Activated B cell treated with CpG ODN at 0.5 μM for 24 hours (primary cell): ENCODE results near the gene WWOX. TPM values are rescaled to one million over a fixed set of nuclear protein-coding genes. Genes with fewer than 3 reads are reported as not detected.

Source experiments
- ATAC-seq: fragments of 200-7000 bp; cut with Tn5 transposase; one replicate; pipeline ENCODE4 v1.10.0; 2021; ENCODE audit warnings: low read depth, mild to moderate bottlenecking, moderate library complexity
- CTCF ChIA-PET: fragments of 350-600 bp; sonication (Branson Sonifier 250); formaldehyde crosslinking; loops from one replicate; lab custom pipeline; 2021; ENCODE audit warnings: antibody characterized with exemption; lab: Charles Lee
- POLR2A ChIA-PET: fragments of 350-600 bp; sonication (Branson Sonifier 250); formaldehyde crosslinking; loops from one replicate; lab custom pipeline; 2021; ENCODE audit warnings: antibody characterized with exemption; lab: Charles Lee
- DNase-seq: peaks from one replicate; pipeline ENCODE4 v3.0.0; 2022
- H3K27ac Mint-ChIP-seq: one replicate; pipeline ENCODE4 v1.8.0; 2020; ENCODE audit warnings: mixed read lengths
- H3K27me3 Mint-ChIP-seq: one replicate; pipeline ENCODE4 v1.8.0; 2021; ENCODE audit warnings: mixed read lengths
- H3K36me3 Mint-ChIP-seq: one replicate; pipeline ENCODE4 v1.8.0; 2021; ENCODE audit warnings: low read depth, mixed read lengths
- H3K4me1 Mint-ChIP-seq: one replicate; pipeline ENCODE4 v1.8.0; 2021; ENCODE audit warnings: mixed read lengths
- H3K4me3 Mint-ChIP-seq: one replicate; pipeline ENCODE4 v1.8.0; 2020; ENCODE audit warnings: mild to moderate bottlenecking, mixed read lengths
- H3K9me3 Mint-ChIP-seq: one replicate; pipeline ENCODE4 v1.8.0; 2020; ENCODE audit warnings: mixed read lengths
- intact Hi-C: fragments of 100-400 bp; cut with micrococcal nuclease; formaldehyde crosslinking; loops from one replicate; pipeline ENCODE4 v1.15.1; 2024
- total RNA-seq: library from RNA; stranded (reverse); gene quantifications from 2 replicates; pipeline ENCODE4 v1.2.3, GENCODE V29; 2022
- TF ChIP-seq, protein P1 (sequence below): fragments of 200-600 bp; IDR thresholded peaks from one replicate; pipeline ENCODE4 v1.8.0; 2022; ENCODE audit warnings: antibody characterized with exemption, mild to moderate bottlenecking

The WWOX gene
- total RNA-seq, 1 donor from 2014 or later: 22.6 TPM

DNA sequence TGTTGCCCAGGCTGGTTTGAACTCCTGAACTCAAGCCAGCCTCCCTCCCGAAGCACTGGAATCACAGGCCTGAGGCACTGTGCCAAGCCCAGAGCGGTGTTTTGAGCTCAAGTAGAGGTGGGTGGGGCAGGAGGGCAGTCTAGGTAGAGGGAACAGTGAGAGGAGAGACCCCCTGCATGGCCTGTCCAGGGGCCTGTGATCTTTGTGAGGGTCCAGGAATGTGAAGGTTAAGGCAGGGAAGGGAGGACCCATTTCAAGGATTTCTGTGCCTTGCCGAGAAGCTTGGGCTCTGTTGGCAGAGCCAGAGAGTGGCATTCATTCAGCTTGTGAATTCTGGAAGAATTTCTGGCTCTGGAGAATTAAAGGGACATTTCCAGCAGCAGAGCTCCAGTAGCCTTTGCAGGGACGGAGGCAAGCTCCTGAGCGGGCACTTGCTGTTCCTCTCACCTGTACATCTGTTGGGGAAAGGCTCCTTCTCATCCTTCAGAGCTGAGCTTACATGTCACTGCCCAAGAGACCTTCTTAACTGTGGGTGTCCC lies 2.7 kb downstream of the WWOX start:
- TF ChIP-seq, protein P1, sequence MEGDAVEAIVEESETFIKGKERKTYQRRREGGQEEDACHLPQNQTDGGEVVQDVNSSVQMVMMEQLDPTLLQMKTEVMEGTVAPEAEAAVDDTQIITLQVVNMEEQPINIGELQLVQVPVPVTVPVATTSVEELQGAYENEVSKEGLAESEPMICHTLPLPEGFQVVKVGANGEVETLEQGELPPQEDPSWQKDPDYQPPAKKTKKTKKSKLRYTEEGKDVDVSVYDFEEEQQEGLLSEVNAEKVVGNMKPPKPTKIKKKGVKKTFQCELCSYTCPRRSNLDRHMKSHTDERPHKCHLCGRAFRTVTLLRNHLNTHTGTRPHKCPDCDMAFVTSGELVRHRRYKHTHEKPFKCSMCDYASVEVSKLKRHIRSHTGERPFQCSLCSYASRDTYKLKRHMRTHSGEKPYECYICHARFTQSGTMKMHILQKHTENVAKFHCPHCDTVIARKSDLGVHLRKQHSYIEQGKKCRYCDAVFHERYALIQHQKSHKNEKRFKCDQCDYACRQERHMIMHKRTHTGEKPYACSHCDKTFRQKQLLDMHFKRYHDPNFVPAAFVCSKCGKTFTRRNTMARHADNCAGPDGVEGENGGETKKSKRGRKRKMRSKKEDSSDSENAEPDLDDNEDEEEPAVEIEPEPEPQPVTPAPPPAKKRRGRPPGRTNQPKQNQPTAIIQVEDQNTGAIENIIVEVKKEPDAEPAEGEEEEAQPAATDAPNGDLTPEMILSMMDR: no peak
- Mint-ChIP-seq H3K27ac (no peak overlapping the region), H3K27me3 (no peaks in the 10 kb centered on the region), H3K36me3 (peaks cover 3% of the 10 kb centered on the region), H3K4me3 (no peak overlapping the region), H3K9me3 (no peaks in the 10 kb centered on the region), H3K4me1 (peaks cover 15% of the 10 kb centered on the region)
- CTCF ChIA-PET: no interaction called here
- no peak for ATAC-seq
- POLR2A ChIA-PET: no interaction called here
- no peak for DNase-seq
- intact Hi-C loops: no loop called here

DNA sequence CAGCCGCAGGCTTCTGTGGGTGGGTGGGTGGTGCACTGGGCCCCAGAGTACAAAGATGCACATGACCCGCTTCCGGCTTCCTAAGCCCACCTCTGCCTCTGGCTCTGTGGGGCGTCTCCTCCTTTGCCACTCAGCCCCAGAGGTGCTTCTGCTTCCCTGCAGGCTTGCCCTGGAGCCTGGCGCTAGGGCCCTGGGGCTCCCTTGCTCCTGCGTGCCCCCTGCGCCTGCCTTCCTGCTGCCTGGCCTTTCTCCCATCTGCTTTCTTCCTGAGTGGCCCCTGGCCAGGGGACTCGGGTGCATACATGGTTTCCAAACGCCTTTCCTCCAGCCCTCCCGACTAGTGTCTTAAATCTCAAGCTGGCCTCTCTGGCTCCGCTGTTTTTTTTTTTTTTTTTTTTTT lies 3.4 kb downstream of the WWOX start:
- intact Hi-C loops: no loop called here
- TF ChIP-seq, protein P1: no peak
- no peak for DNase-seq
- ATAC-seq: no peak
- CTCF ChIA-PET: no interaction called here
- Mint-ChIP-seq H3K27ac (no peak overlapping the region), H3K9me3 (no peaks in the 10 kb centered on the region), H3K4me1 (peaks cover 15% of the 10 kb centered on the region), H3K36me3 (peaks cover 3% of the 10 kb centered on the region), H3K27me3 (no peaks in the 10 kb centered on the region), H3K4me3 (no peak overlapping the region)
- POLR2A ChIA-PET: no interaction called here

DNA sequence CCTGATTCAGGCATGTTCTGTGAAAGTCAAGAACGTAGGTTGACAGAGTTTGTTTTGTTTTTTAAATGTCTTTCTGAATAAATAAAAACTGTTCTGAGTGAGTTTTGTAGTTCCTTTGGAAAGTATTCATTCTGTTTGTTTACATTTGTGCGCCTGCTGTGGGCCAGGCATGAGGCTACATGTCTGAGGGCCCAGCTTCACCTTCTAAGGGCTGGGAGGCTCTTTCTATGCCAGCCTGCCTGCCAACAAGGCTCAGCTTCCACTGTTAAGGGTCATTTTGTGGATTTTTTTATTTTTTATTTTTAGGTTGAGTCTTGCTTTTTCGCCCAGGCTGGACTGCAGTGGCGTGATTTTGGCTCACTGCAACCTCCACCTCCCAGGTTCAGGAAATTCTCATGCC lies 6.1 kb downstream of the WWOX start:
- ChIA-PET POLR2A (no interaction called here), CTCF (no interaction called here)
- Mint-ChIP-seq H3K4me1 (peaks cover 2% of the 10 kb centered on the region), H3K4me3 (no peak overlapping the region), H3K27me3 (no peaks in the 10 kb centered on the region), H3K9me3 (no peaks in the 10 kb centered on the region), H3K36me3 (peaks cover 15% of the 10 kb centered on the region), H3K27ac (no peak overlapping the region)
- intact Hi-C loops: no loop called here
- TF ChIP-seq, protein P1: no peak
- ATAC-seq (no peak), DNase-seq (no peak)

DNA sequence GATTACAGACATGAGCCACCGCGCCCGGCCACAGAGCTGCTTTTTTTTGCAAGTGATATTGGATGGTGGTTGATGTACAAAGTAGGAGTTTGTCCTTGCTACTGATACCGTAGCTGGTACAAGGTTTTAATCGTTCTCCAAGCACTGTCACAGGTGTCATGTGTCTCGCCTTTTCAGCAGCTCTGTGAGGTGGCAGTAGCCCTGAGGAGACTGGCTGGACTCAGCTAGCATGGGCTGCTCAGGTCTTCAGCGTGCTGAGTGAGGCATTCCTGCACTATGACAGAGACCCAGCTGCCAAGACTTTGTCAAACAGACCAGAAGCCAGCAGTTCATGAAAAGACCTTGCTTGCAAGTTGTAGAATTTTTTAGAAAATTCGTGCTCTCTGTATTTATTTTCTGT lies 7.2 kb downstream of the WWOX start:
- POLR2A ChIA-PET: no interaction called here

DNA sequence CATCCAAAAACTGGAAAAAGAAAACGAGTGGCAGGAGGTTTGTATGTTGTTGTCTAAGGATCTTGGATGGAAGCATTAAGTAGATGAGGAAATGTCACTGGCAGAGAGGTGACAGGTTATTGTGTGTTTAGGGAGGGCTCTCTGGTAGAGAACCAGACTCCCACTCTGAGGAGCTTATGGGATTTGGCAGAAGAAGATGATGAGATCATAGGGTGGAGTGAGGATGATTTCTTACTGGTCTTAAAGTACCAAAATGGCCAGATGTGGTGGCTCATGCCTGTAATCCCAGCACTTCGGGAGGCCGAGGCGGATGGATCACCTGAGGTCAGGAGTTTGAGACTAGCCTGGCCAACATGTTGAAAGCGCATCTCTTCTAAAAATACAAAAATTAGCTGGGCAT lies 9.0 kb downstream of the WWOX start:
- no peak for ATAC-seq
- Mint-ChIP-seq H3K36me3 (peaks cover 27% of the 10 kb centered on the region), H3K4me1 (no peaks in the 10 kb centered on the region), H3K4me3 (no peak overlapping the region), H3K27ac (no peak overlapping the region), H3K27me3 (no peaks in the 10 kb centered on the region), H3K9me3 (no peaks in the 10 kb centered on the region)
- DNase-seq: no peak
- ChIA-PET CTCF (no interaction called here), POLR2A (no interaction called here)
- intact Hi-C loops: no loop called here
- TF ChIP-seq, protein P1: no peak

More for the DNA sequence above, 7.2 kb downstream of the WWOX start:
- Mint-ChIP-seq H3K36me3 (peaks cover 19% of the 10 kb centered on the region), H3K4me3 (no peak overlapping the region), H3K27ac (no peak overlapping the region), H3K9me3 (no peaks in the 10 kb centered on the region), H3K27me3 (no peaks in the 10 kb centered on the region), H3K4me1 (no peaks in the 10 kb centered on the region)
- TF ChIP-seq, protein P1: no peak
- no peak for ATAC-seq
- no peak for DNase-seq
- intact Hi-C loops: no loop called here
- CTCF ChIA-PET: no interaction called here
